ENCODE measurements around the gene CDK19. TPM values are rescaled to one million over a fixed set of nuclear protein-coding genes. Genes with fewer than 3 reads are reported as not detected.

The CDK19 gene
- total RNA-seq, 6 donors from 2014 or later: 5.2 to 20.4 (median 12.4) TPM

DNA sequence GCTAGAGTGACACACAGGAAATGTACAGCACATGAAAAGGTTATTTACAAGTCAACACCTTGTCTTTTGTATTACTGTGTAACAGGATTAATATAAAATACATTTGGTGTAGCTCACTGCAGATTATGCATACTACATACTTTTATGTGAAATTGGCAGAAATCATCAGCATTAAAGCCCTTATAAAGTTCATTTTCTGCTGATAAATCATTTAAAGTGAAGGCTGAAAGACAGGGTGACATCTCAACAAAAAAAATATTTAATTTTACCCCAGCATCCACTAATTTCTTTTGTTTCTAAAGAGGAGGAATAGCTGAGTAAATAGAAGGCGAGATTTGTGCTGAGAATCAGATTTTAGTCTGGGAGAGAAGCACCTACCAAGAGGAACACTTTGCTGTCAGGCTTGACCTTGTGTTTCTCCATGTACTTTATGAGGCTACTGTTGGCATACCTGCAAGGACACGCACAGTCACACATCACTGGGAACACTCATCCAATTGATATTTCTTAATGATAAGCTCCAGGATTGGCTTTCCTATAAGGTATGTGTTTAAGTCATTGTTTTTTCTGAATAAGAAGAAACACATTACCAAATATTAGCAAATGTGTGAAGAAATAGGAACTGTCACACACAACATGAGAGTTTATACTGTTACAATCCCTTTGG, 192.2 kb downstream of the CDK19 start:
- no peaks in the 10 kb centered on the region for H3K4me1 ChIP-seq
- no peak for ATAC-seq (ENCODE audit: low FRiP score in 2 of 2)
- H3K4me3 ChIP-seq: no peak overlapping the region
- peaks cover 10 to 28% (median 14%) of the 10 kb centered on the region in 4 donors for H3K36me3 ChIP-seq
- no peak for DNase-seq
- H3K27ac ChIP-seq: no peak overlapping the region
- 98 to 100% methylated on average over 2 of the region's 2 CpGs for WGBS, 2 donors
- H3K9me3 ChIP-seq: no peaks in the 10 kb centered on the region
- TF ChIP-seq, protein P1, sequence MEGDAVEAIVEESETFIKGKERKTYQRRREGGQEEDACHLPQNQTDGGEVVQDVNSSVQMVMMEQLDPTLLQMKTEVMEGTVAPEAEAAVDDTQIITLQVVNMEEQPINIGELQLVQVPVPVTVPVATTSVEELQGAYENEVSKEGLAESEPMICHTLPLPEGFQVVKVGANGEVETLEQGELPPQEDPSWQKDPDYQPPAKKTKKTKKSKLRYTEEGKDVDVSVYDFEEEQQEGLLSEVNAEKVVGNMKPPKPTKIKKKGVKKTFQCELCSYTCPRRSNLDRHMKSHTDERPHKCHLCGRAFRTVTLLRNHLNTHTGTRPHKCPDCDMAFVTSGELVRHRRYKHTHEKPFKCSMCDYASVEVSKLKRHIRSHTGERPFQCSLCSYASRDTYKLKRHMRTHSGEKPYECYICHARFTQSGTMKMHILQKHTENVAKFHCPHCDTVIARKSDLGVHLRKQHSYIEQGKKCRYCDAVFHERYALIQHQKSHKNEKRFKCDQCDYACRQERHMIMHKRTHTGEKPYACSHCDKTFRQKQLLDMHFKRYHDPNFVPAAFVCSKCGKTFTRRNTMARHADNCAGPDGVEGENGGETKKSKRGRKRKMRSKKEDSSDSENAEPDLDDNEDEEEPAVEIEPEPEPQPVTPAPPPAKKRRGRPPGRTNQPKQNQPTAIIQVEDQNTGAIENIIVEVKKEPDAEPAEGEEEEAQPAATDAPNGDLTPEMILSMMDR (IDR thresholded peaks at IDR 0.05): no peak
- TF ChIP-seq POLR2AphosphoS5 (IDR thresholded peaks at IDR 0.05): no peak
- no peak for TF ChIP-seq EP300 (IDR thresholded peaks at IDR 0.05)
- no peak for TF ChIP-seq POLR2A (IDR thresholded peaks at IDR 0.05)
- H3K27me3 ChIP-seq: no peaks in the 10 kb centered on the region

DNA sequence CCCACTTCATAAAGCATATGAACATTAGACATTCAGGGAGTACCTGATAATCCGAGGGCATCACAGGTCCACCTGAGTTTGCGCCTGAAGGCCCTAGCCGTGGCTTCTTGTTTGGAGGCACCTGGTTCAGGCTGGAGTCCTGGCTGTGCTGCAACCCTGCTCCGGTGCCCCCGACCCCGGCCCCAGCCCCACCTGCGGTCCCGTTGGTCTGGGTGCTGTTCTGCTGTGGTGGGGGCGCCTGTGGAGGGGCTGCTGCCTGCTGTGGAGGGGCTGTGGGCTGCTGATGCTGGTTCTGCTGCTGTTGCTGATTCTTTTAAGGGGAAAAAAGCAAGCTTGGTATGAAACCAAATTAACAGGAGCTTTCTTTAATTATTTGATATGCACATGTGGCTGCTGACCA, 194.2 kb downstream of the CDK19 start:
- no peaks in the 10 kb centered on the region for H3K4me1 ChIP-seq
- H3K27me3 ChIP-seq: no peaks in the 10 kb centered on the region
- H3K36me3 ChIP-seq: peaks cover 7 to 23% (median 13%) of the 10 kb centered on the region in 4 donors
- no peak overlapping the region for H3K27ac ChIP-seq
- WGBS, 2 donors: 93% methylated on average over 9 of the region's 9 CpGs; no CpG with 5 or more reads in 1 of the 2 donors
- TF ChIP-seq POLR2AphosphoS5 (IDR thresholded peaks at IDR 0.05): no peak
- no peak for TF ChIP-seq POLR2A (IDR thresholded peaks at IDR 0.05)
- TF ChIP-seq, protein P1 (IDR thresholded peaks at IDR 0.05): no peak
- no peak for TF ChIP-seq EP300 (IDR thresholded peaks at IDR 0.05)
- H3K9me3 ChIP-seq: no peaks in the 10 kb centered on the region
- peak in 1 of 2 donors; percentile 57 for DNase-seq
- no peak for ATAC-seq (ENCODE audit: low FRiP score in 2 of 2)
- no peak overlapping the region for H3K4me3 ChIP-seq

DNA sequence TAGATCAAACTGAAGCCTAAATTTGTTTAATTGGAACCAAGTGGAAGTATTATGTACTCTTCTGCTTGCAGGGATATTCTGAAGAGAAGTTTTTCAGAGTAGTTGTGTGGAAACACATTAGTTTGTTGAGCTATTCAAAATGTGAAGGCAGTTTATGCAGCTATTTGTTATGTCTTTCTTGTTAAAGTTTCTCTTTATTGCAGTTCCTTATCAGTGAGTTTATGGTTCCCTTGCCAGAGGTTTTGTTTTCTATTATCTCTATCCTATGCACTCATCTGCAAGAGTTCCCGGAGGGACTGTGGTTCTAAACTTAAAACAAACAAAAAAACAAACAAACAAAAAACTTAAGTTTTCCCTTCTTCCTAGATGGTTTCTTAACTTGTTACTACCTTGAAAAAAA, 195.2 kb downstream of the CDK19 start:
- Histone ChIP-seq H3K4me1 (no peaks in the 10 kb centered on the region), H3K36me3 (peaks cover 5 to 24% (median 13%) of the 10 kb centered on the region in 4 donors), H3K27ac (no peak overlapping the region), H3K9me3 (no peaks in the 10 kb centered on the region), H3K27me3 (no peaks in the 10 kb centered on the region), H3K4me3 (no peak overlapping the region)
- WGBS, 2 donors: 67 to 68% methylated on average over 1 of the region's 1 CpG
- DNase-seq (no peak), ATAC-seq (ENCODE audit: low FRiP score in 2 of 2) (no peak)
- TF ChIP-seq, protein P1 (IDR thresholded peaks at IDR 0.05): no peak
- no peak for TF ChIP-seq POLR2A (IDR thresholded peaks at IDR 0.05)
- no peak for TF ChIP-seq EP300 (IDR thresholded peaks at IDR 0.05)
- TF ChIP-seq POLR2AphosphoS5 (IDR thresholded peaks at IDR 0.05): no peak

DNA sequence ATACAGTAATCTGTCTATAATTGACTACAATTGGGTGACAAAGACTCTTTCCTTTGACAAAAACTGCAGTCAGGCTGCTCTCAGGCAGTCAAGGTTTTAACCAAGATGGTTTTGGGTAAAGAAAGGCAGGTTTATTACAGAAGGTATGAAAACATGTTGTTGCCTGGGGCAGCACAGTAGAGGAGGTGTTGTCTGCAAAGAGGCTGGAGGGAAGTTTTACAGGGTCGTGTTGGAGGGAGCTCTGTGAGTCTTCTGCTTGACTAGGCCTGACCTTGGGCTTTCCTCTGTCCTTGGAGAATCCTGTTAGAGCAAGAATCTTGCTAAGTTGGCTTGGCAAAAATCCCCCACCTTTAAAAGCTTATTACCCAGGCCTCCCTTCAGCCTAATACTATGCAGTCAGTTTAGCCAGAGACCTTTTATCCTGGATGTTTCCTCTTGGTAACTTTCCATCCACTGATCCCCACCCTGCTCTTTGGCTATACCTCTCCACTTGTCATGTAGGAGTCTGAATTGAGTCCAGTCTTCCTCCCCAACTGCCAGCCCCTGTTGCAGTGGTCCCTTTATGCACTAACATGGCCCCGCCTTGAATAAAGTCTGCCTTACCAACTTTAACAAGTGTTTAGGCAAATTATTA, 195.9 kb downstream of the CDK19 start:
- no peaks in the 10 kb centered on the region for H3K9me3 ChIP-seq
- no peaks in the 10 kb centered on the region for H3K4me1 ChIP-seq
- no peak for TF ChIP-seq POLR2AphosphoS5 (IDR thresholded peaks at IDR 0.05)
- no peak for TF ChIP-seq POLR2A (IDR thresholded peaks at IDR 0.05)
- TF ChIP-seq EP300 (IDR thresholded peaks at IDR 0.05): no peak
- TF ChIP-seq, protein P1 (IDR thresholded peaks at IDR 0.05): no peak
- H3K36me3 ChIP-seq: peaks cover 8 to 31% (median 13%) of the 10 kb centered on the region in 4 donors
- no peak overlapping the region for H3K4me3 ChIP-seq
- ATAC-seq (ENCODE audit: low FRiP score in 2 of 2): no peak
- 77 to 85% methylated on average over 2 of the region's 2 CpGs for WGBS, 2 donors
- DNase-seq: no peak
- H3K27ac ChIP-seq: no peak overlapping the region
- no peaks in the 10 kb centered on the region for H3K27me3 ChIP-seq

Data from upper lobe of left lung (tissue), 6 donors.